ENCODE results near the gene XK.

Gene XK

GRCh38 chrX:37679888-37680287 is 5.7 kb upstream of the XK start:
- Histone ChIP-seq H2AK5ac (ENCODE audit: low read length) (no peak overlapping the region), H3K4me3 (ENCODE audit: low read depth, low read length) (no peak overlapping the region), H3K36me3 (ENCODE audit: control insufficient read depth in 1 of 2, insufficient read depth in 2 of 2, low read length in 2 of 2) (no peaks in the 10 kb centered on the region), H3K9ac (ENCODE audit: low read length) (no peak overlapping the region), H4K91ac (ENCODE audit: low read depth, low read length) (no peak overlapping the region), H3K79me2 (ENCODE audit: control insufficient read depth, insufficient read depth, low read length, poor library complexity) (no peaks in the 10 kb centered on the region), H3K4me2 (ENCODE audit: low read length) (no peak overlapping the region), H3K18ac (ENCODE audit: low read length) (no peak overlapping the region), H4K12ac (ENCODE audit: low read depth, low read length) (no peak overlapping the region), H2BK120ac (ENCODE audit: insufficient read depth, low read length, poor library complexity) (no peak overlapping the region), H3K9me3 (ENCODE audit: insufficient read depth, low read depth, low read length) (no peaks in the 10 kb centered on the region), H4K8ac (ENCODE audit: low read depth, low read length) (no peak overlapping the region), H3K4me1 (ENCODE audit: control insufficient read depth in 1 of 2, insufficient read depth in 2 of 2, low read length in 2 of 2) (no peaks in the 10 kb centered on the region), H3K14ac (ENCODE audit: low read length) (no peak overlapping the region), H3K4ac (ENCODE audit: low read depth, low read length) (no peak overlapping the region), H3K27ac (ENCODE audit: low read depth, low read length) (no peak overlapping the region), H2BK12ac (ENCODE audit: low read length) (no peak overlapping the region), H3K79me1 (ENCODE audit: low read length) (no peaks in the 10 kb centered on the region), H2AFZ (ENCODE audit: insufficient read depth, low read length, poor library complexity) (no peak overlapping the region), H3K23ac (ENCODE audit: low read length) (no peak overlapping the region), H3K27me3 (ENCODE audit: insufficient read depth, low read length) (no peaks in the 10 kb centered on the region), H2BK5ac (ENCODE audit: low read depth, low read length, poor library complexity) (no peak overlapping the region)
- no CpG with 5 or more reads among the region's 1 CpG for WGBS (ENCODE audit: extremely low coverage, insufficient coverage, insufficient read length)
- no peak for DNase-seq

GRCh38 chrX:37684426-37684825 is 1.2 kb upstream of the XK start:
- Histone ChIP-seq H3K36me3 (ENCODE audit: control insufficient read depth in 1 of 2, insufficient read depth in 2 of 2, low read length in 2 of 2) (no peaks in the 10 kb centered on the region), H2BK12ac (ENCODE audit: low read length) (no peak overlapping the region), H3K4ac (ENCODE audit: low read depth, low read length) (no peak overlapping the region), H3K79me2 (ENCODE audit: control insufficient read depth, insufficient read depth, low read length, poor library complexity) (no peaks in the 10 kb centered on the region), H3K9me3 (ENCODE audit: insufficient read depth, low read depth, low read length) (no peaks in the 10 kb centered on the region), H3K18ac (ENCODE audit: low read length) (no peak overlapping the region), H3K14ac (ENCODE audit: low read length) (no peak overlapping the region), H3K4me3 (ENCODE audit: low read depth, low read length) (no peak overlapping the region), H2AFZ (ENCODE audit: insufficient read depth, low read length, poor library complexity) (no peak overlapping the region), H2BK5ac (ENCODE audit: low read depth, low read length, poor library complexity) (no peak overlapping the region), H2BK120ac (ENCODE audit: insufficient read depth, low read length, poor library complexity) (no peak overlapping the region), H3K23ac (ENCODE audit: low read length) (no peak overlapping the region), H4K12ac (ENCODE audit: low read depth, low read length) (no peak overlapping the region), H3K9ac (ENCODE audit: low read length) (no peak overlapping the region), H4K91ac (ENCODE audit: low read depth, low read length) (no peak overlapping the region), H2AK5ac (ENCODE audit: low read length) (no peak overlapping the region), H3K27me3 (ENCODE audit: insufficient read depth, low read length) (no peaks in the 10 kb centered on the region), H3K4me1 (ENCODE audit: control insufficient read depth in 1 of 2, insufficient read depth in 2 of 2, low read length in 2 of 2) (no peaks in the 10 kb centered on the region), H4K8ac (ENCODE audit: low read depth, low read length) (no peak overlapping the region), H3K79me1 (ENCODE audit: low read length) (no peaks in the 10 kb centered on the region), H3K4me2 (ENCODE audit: low read length) (no peak overlapping the region), H3K27ac (ENCODE audit: low read depth, low read length) (no peak overlapping the region)
- no peak for DNase-seq

- Histone ChIP-seq H3K36me3 (ENCODE audit: control insufficient read depth in 1 of 2, insufficient read depth in 2 of 2, low read length in 2 of 2) (no peaks in the 10 kb centered on the region), H3K27me3 (ENCODE audit: insufficient read depth, low read length) (no peaks in the 10 kb centered on the region), H2BK120ac (ENCODE audit: insufficient read depth, low read length, poor library complexity) (no peak overlapping the region), H3K4ac (ENCODE audit: low read depth, low read length) (no peak overlapping the region), H4K91ac (ENCODE audit: low read depth, low read length) (no peak overlapping the region), H3K79me1 (ENCODE audit: low read length) (no peaks in the 10 kb centered on the region), H3K9me3 (ENCODE audit: insufficient read depth, low read depth, low read length) (no peaks in the 10 kb centered on the region), H3K4me3 (ENCODE audit: low read depth, low read length) (no peak overlapping the region), H2BK12ac (ENCODE audit: low read length) (no peak overlapping the region), H3K23ac (ENCODE audit: low read length) (no peak overlapping the region), H2AFZ (ENCODE audit: insufficient read depth, low read length, poor library complexity) (no peak overlapping the region), H3K79me2 (ENCODE audit: control insufficient read depth, insufficient read depth, low read length, poor library complexity) (no peaks in the 10 kb centered on the region), H3K18ac (ENCODE audit: low read length) (no peak overlapping the region), H2AK5ac (ENCODE audit: low read length) (no peak overlapping the region), H3K27ac (ENCODE audit: low read depth, low read length) (no peak overlapping the region), H3K4me2 (ENCODE audit: low read length) (peak overlapping the region; percentile 92), H3K9ac (ENCODE audit: low read length) (no peak overlapping the region), H4K12ac (ENCODE audit: low read depth, low read length) (no peak overlapping the region), H2BK5ac (ENCODE audit: low read depth, low read length, poor library complexity) (no peak overlapping the region), H3K14ac (ENCODE audit: low read length) (no peak overlapping the region), H4K8ac (ENCODE audit: low read depth, low read length) (no peak overlapping the region), H3K4me1 (ENCODE audit: control insufficient read depth in 1 of 2, insufficient read depth in 2 of 2, low read length in 2 of 2) (no peaks in the 10 kb centered on the region)
- no CpG with 5 or more reads among the region's 3 CpGs for WGBS (ENCODE audit: extremely low coverage, insufficient coverage, insufficient read length)
- DNase-seq: no peak
Measured at GRCh38 chrX:37684973-37685372, 618 bp upstream of the XK start.

GRCh38 chrX:37686369-37686995 is 891 bp downstream of the XK start:
- no peak overlapping the region for H3K27ac ChIP-seq (ENCODE audit: low read depth, low read length)
- H2BK12ac ChIP-seq (ENCODE audit: low read length): no peak overlapping the region
- H3K36me3 ChIP-seq (ENCODE audit: control insufficient read depth in 1 of 2, insufficient read depth in 2 of 2, low read length in 2 of 2): no peaks in the 10 kb centered on the region
- H4K12ac ChIP-seq (ENCODE audit: low read depth, low read length): no peak overlapping the region
- no peak overlapping the region for H2AFZ ChIP-seq (ENCODE audit: insufficient read depth, low read length, poor library complexity)
- no peak overlapping the region for H3K9ac ChIP-seq (ENCODE audit: low read length)
- H3K79me1 ChIP-seq (ENCODE audit: low read length): no peaks in the 10 kb centered on the region
- H3K79me2 ChIP-seq (ENCODE audit: control insufficient read depth, insufficient read depth, low read length, poor library complexity): no peaks in the 10 kb centered on the region
- H3K18ac ChIP-seq (ENCODE audit: low read length): no peak overlapping the region
- H2BK5ac ChIP-seq (ENCODE audit: low read depth, low read length, poor library complexity): no peak overlapping the region
- H3K14ac ChIP-seq (ENCODE audit: low read length): no peak overlapping the region
- no peak for DNase-seq
- no CpG with 5 or more reads among the region's 9 CpGs for WGBS (ENCODE audit: extremely low coverage, insufficient coverage, insufficient read length)
- no peak overlapping the region for H4K8ac ChIP-seq (ENCODE audit: low read depth, low read length)
- no peak overlapping the region for H2BK120ac ChIP-seq (ENCODE audit: insufficient read depth, low read length, poor library complexity)
- H2AK5ac ChIP-seq (ENCODE audit: low read length): no peak overlapping the region
- H3K4me2 ChIP-seq (ENCODE audit: low read length): peak overlapping the region; percentile 92
- no peaks in the 10 kb centered on the region for H3K27me3 ChIP-seq (ENCODE audit: insufficient read depth, low read length)
- no peak overlapping the region for H4K91ac ChIP-seq (ENCODE audit: low read depth, low read length)
- H3K4me3 ChIP-seq (ENCODE audit: low read depth, low read length): no peak overlapping the region
- H3K23ac ChIP-seq (ENCODE audit: low read length): no peak overlapping the region
- H3K4ac ChIP-seq (ENCODE audit: low read depth, low read length): no peak overlapping the region
- no peaks in the 10 kb centered on the region for H3K4me1 ChIP-seq (ENCODE audit: control insufficient read depth in 1 of 2, insufficient read depth in 2 of 2, low read length in 2 of 2)
- no peaks in the 10 kb centered on the region for H3K9me3 ChIP-seq (ENCODE audit: insufficient read depth, low read depth, low read length)

Measured in trophoblast cell (in vitro differentiated cells and primary cell).